HCT116 (cell line): ENCODE data around the gene UCN2. TPM values are rescaled to one million over a fixed set of nuclear protein-coding genes. Genes with fewer than 3 reads are reported as not detected.

Experiments
- ATAC-seq: fragments of 200-7000 bp; cut with Tn5 transposase; 2 replicates; pipeline ENCODE4 v1.9.1; 2020; ENCODE audit warnings: mild to moderate bottlenecking, moderate library complexity
- BruUV-seq: library from RNA; stranded (reverse); fragments of 400-500 nt; replicated peaks from 2 replicates; lab custom pipeline; 2021; lab: Mats Ljungman, UMichigan
- CTCF ChIA-PET: fragments of 300-600 bp; sonication (Branson Sonifier 250); formaldehyde crosslinking; loops from one replicate; lab custom pipeline; 2021; ENCODE audit warnings: antibody characterized with exemption; lab: Charles Lee
- POLR2A ChIA-PET: fragments of 300-600, 350-600 bp; sonication (Branson Sonifier 250); formaldehyde crosslinking; loops from one replicate; lab custom pipeline; 2021; ENCODE audit warnings: antibody characterized with exemption; lab: Charles Lee
- RAD21 ChIA-PET, 2 experiments: fragments of 300-600 bp; sonication (Branson Sonifier 250); formaldehyde crosslinking; loops; one replicate each; lab custom pipeline; 2023; ENCODE audit warnings: low total read pairs in 2 of 2; ENCODE audit not compliant: uncharacterized antibody in 2 of 2, unreplicated experiment in 2 of 2, low non-redundant PET in 1 of 2; lab: Charles Lee
- DNase-seq: peaks from one replicate; pipeline ENCODE4 v3.0.0-alpha.2; 2010; ENCODE audit warnings: low read depth, low spot score
- H2AFZ ChIP-seq: fragments of 200-600 bp; shearing (Covaris generic), sonication (generic); 2 replicates; pipeline ENCODE4 v1.6.1; 2017; ENCODE audit warnings: low read depth, mixed run types, mixed read lengths, antibody characterized with exemption, low read length; ENCODE audit not compliant: poor library complexity, severe bottlenecking
- H3K27ac ChIP-seq: 2 replicates; pipeline ENCODE4 v1.5.1; 2012; ENCODE audit warnings: low read depth, low read length
- H3K27me3 ChIP-seq: fragments of 200-600 bp; sonication (generic); 2 replicates; pipeline ENCODE4 v1.6.1; 2016; ENCODE audit warnings: mixed run types, low read length, mixed read lengths; ENCODE audit not compliant: insufficient read depth
- H3K36me3 ChIP-seq, 2 experiments: fragments of 200-500 bp in 1 of 2; fragments of 200-600 bp in 1 of 2; sonication (Bioruptor generic) in 1 of 2; sonication (generic) in 1 of 2; 2 replicates each; pipeline versions ENCODE4 v1.5.1 to v1.6.1; 2014 to 2016; ENCODE audit warnings: low read length in 2 of 2, inconsistent platforms in 1 of 2, mixed read lengths in 1 of 2, mixed run types in 1 of 2; ENCODE audit not compliant: insufficient read depth in 2 of 2, control insufficient read depth in 1 of 2
- H3K4me1 ChIP-seq, 2 experiments: fragments of 200-600 bp in 1 of 2; sonication (generic) in 1 of 2; 2 replicates each; pipeline versions ENCODE4 v1.5.1 to v1.6.1; 2012 to 2017; ENCODE audit warnings: low read length in 2 of 2, inconsistent platforms in 1 of 2, mild to moderate bottlenecking in 1 of 2, mixed read lengths in 1 of 2, mixed run types in 1 of 2, moderate library complexity in 1 of 2; ENCODE audit not compliant: insufficient read depth in 2 of 2, control insufficient read depth in 1 of 2
- H3K4me2 ChIP-seq: fragments of 200-600 bp; sonication (generic); 2 replicates; pipeline ENCODE4 v1.6.1; 2017; ENCODE audit warnings: mixed run types, low read length, mixed read lengths
- H3K4me3 ChIP-seq, 2 experiments: fragments of 200-600 bp in 1 of 2; sonication (generic) in 1 of 2; replicated peaks in 1 of 2; 2 replicates each; pipeline ENCODE4 v1.5.1; 2011 to 2016; ENCODE audit warnings: low read length in 2 of 2, control low read depth in 1 of 2, low read depth in 1 of 2, mild to moderate bottlenecking in 1 of 2, mixed read lengths in 1 of 2, mixed run types in 1 of 2
- H3K79me2 ChIP-seq: fragments of 200-600 bp; sonication (generic); 2 replicates; pipeline ENCODE4 v1.6.1; 2017; ENCODE audit warnings: mild to moderate bottlenecking, mixed run types, low read length, moderate library complexity, mixed read lengths; ENCODE audit not compliant: insufficient read depth
- H3K9ac ChIP-seq: fragments of 200-600 bp; sonication (generic); 2 replicates; pipeline ENCODE4 v1.6.1; 2016; ENCODE audit warnings: low read length, mixed read lengths
- H3K9me2 ChIP-seq: fragments of 200-600 bp; sonication (generic), shearing (Covaris generic); 2 replicates; pipeline ENCODE4 v1.6.1; 2017; ENCODE audit warnings: mixed run types, mild to moderate bottlenecking, moderate library complexity; ENCODE audit not compliant: insufficient read depth
- H3K9me3 ChIP-seq, 2 experiments: fragments of 200-500 bp in 1 of 2; fragments of 200-600 bp in 1 of 2; sonication (Bioruptor generic) in 1 of 2; sonication (generic) in 1 of 2; 2 replicates each; pipeline ENCODE4 v1.6.1; 2014 to 2017; ENCODE audit warnings: low read length in 2 of 2, mixed read lengths in 2 of 2, inconsistent platforms in 1 of 2, low read depth in 1 of 2, mild to moderate bottlenecking in 1 of 2, mixed run types in 1 of 2, moderate library complexity in 1 of 2; ENCODE audit not compliant: control insufficient read depth in 1 of 2, insufficient read depth in 1 of 2
- H4K20me1 ChIP-seq: fragments of 200-600 bp; sonication (generic), shearing (Covaris generic); 2 replicates; pipeline ENCODE4 v1.6.1; 2017; ENCODE audit warnings: mixed run types, mild to moderate bottlenecking, moderate library complexity; ENCODE audit not compliant: insufficient read depth
- CEBPB ChIP-seq: IDR thresholded peaks from 2 replicates; pipeline ENCODE4 v1.6.1; 2012; ENCODE audit warnings: low read depth
- EGR1 ChIP-seq: IDR thresholded peaks from 2 replicates; pipeline ENCODE4 v1.6.1; 2012; ENCODE audit warnings: low read depth
- ELF1 ChIP-seq: IDR thresholded peaks from 2 replicates; pipeline ENCODE4 v1.6.1; 2012; ENCODE audit warnings: low read depth, borderline replicate concordance
- EZH2phosphoT487 ChIP-seq: fragments of 200-600 bp; IDR thresholded peaks from 2 replicates; pipeline ENCODE4 v1.6.1; 2018; ENCODE audit warnings: antibody characterized with exemption, borderline replicate concordance
- FOSL1 ChIP-seq: IDR thresholded peaks from 2 replicates; pipeline ENCODE4 v1.6.1; 2012; ENCODE audit warnings: low read depth
- JUND ChIP-seq: IDR thresholded peaks from 2 replicates; pipeline ENCODE4 v1.6.1; 2012
- MAX ChIP-seq: IDR thresholded peaks from 2 replicates; pipeline ENCODE4 v1.6.1; 2012
- POLR2A ChIP-seq: IDR thresholded peaks from 2 replicates; pipeline ENCODE4 v1.7.0; 2011; ENCODE audit warnings: borderline replicate concordance; ENCODE audit not compliant: insufficient read depth, insufficient read length; ENCODE audit errors: extremely low read depth
- RAD21 ChIP-seq: IDR thresholded peaks from 2 replicates; pipeline ENCODE4 v1.6.1; 2012; ENCODE audit warnings: low read depth, mild to moderate bottlenecking
- SRF ChIP-seq: IDR thresholded peaks from 2 replicates; pipeline ENCODE4 v1.6.1; 2012; ENCODE audit warnings: low read depth
- YY1 ChIP-seq: IDR thresholded peaks from 2 replicates; pipeline ENCODE4 v1.6.1; 2011; ENCODE audit warnings: low read length, low read depth, moderate library complexity, mild to moderate bottlenecking; ENCODE audit not compliant: insufficient replicate concordance; ENCODE audit errors: extremely low read depth
- ZBTB33 ChIP-seq: IDR thresholded peaks from 2 replicates; pipeline ENCODE4 v1.6.1; 2011; ENCODE audit warnings: mild to moderate bottlenecking, low read length, moderate library complexity; ENCODE audit not compliant: insufficient replicate concordance; ENCODE audit errors: extremely low read depth
- ZFX ChIP-seq: fragments of 450-650 bp; IDR thresholded peaks from 2 replicates; pipeline ENCODE4 v1.6.1; 2017
- ZNF274 ChIP-seq: fragments of 200-500 bp; sonication (Bioruptor generic); IDR thresholded peaks from 2 replicates; pipeline ENCODE4 v1.6.1; 2014; ENCODE audit warnings: mild to moderate bottlenecking, low read depth, low read length, inconsistent platforms
- intact Hi-C: fragments of 100-400 bp; cut with micrococcal nuclease; formaldehyde crosslinking; loops from 2 replicates; pipeline ENCODE4 v1.10.0; 2022
- total RNA-seq: library from RNA; stranded (reverse); gene quantifications from one replicate; pipeline ENCODE4 v1.2.1, GENCODE V29; 2021; ENCODE audit not compliant: unreplicated experiment
- TF ChIP-seq, protein P1 (sequence below): IDR thresholded peaks from 2 replicates; pipeline ENCODE4 v1.6.1; 2012
- TF ChIP-seq, protein P2 (sequence below): IDR thresholded peaks from 2 replicates; pipeline ENCODE4 v1.6.1; 2012; ENCODE audit warnings: low read depth
- TF ChIP-seq, protein P3 (sequence below), 3 experiments: fragments of 200-600 bp in 1 of 3; sonication (generic) in 1 of 3; IDR thresholded peaks in 2 of 3; conservative IDR thresholded peaks in 1 of 3; 2 replicates each; pipeline ENCODE4 v1.5.1; 2012 to 2017; ENCODE audit warnings: low read depth in 2 of 3, low read length in 2 of 3, antibody characterized with exemption in 1 of 3, borderline replicate concordance in 1 of 3, control low read depth in 1 of 3, mild to moderate bottlenecking in 1 of 3, mixed read lengths in 1 of 3, mixed run types in 1 of 3, moderate library complexity in 1 of 3; ENCODE audit not compliant: insufficient read depth in 1 of 3

UCN2 gene
- total RNA-seq, 1 experiment from 2014 or later = 1.5 TPM

- H3K9me3 ChIP-seq = no peaks in the 10 kb centered on the region
- peak within 1 kb of the TSS; percentile 72 for H3K27ac ChIP-seq
- intact Hi-C loops = loop anchor here (5.0 kb wide), 1 partner anchor 52 kb away; the partner anchor contains the start of gene PFKFB4
- peak within 1 kb of the TSS; percentile 74 for H2AFZ ChIP-seq
- no peaks in the 10 kb centered on the region for H3K9me2 ChIP-seq
- no peaks in the 10 kb centered on the region for H3K27me3 ChIP-seq
- peak within 1 kb of the TSS; percentile 84 for H3K4me2 ChIP-seq
- H3K4me1 ChIP-seq = peaks cover 2 to 19% of the 10 kb centered on the region in 2 experiments; a peak in 2 of 4 replicates
- peak within 1 kb of the TSS; percentile 92 for H3K9ac ChIP-seq
- DNase-seq = peak; percentile 81
- BruUV-seq = no TSS peak
- CTCF ChIA-PET = interaction anchor here (0.8 to 1.0 kb wide), 2 partner anchors 26 to 208 kb away, joined by 3 read pairs; partner anchors contain the start of gene SLC26A6
- peak; percentile 99 for ATAC-seq
- RAD21 ChIA-PET = no interaction called here
- H4K20me1 ChIP-seq = no peaks in the 10 kb centered on the region
- peaks cover 15 to 32% of the 10 kb centered on the region in 2 experiments; a peak in 3 of 4 replicates for H3K36me3 ChIP-seq
- H3K79me2 ChIP-seq = peaks cover 38% of the 10 kb centered on the region
- peak within 1 kb of the TSS; percentile 81 to 84 for H3K4me3 ChIP-seq
- POLR2A ChIA-PET = interaction anchor here (1.6 kb wide), 1 partner anchor 26 kb away, joined by 3 read pairs; the partner anchor contains the start of gene SLC26A6
- TF ChIP-seq YY1 (peak; percentile 93), ELF1 (no peak), ZBTB33 (no peak), JUND (no peak), EZH2phosphoT487 (no peak), MAX (peak; percentile 33; the same call in 1 of the 2 replicates), ZNF274 (no peak), FOSL1 (no peak), SRF (no peak), POLR2A (peak; percentile 93), RAD21 (peak; percentile 56), CEBPB (no peak), ZFX (peak; percentile 80; the same call in 1 of the 2 replicates), EGR1 (peak; percentile 89)
- TF ChIP-seq, protein P1, sequence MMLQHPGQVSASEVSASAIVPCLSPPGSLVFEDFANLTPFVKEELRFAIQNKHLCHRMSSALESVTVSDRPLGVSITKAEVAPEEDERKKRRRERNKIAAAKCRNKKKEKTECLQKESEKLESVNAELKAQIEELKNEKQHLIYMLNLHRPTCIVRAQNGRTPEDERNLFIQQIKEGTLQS = no peak
- TF ChIP-seq, protein P2, sequence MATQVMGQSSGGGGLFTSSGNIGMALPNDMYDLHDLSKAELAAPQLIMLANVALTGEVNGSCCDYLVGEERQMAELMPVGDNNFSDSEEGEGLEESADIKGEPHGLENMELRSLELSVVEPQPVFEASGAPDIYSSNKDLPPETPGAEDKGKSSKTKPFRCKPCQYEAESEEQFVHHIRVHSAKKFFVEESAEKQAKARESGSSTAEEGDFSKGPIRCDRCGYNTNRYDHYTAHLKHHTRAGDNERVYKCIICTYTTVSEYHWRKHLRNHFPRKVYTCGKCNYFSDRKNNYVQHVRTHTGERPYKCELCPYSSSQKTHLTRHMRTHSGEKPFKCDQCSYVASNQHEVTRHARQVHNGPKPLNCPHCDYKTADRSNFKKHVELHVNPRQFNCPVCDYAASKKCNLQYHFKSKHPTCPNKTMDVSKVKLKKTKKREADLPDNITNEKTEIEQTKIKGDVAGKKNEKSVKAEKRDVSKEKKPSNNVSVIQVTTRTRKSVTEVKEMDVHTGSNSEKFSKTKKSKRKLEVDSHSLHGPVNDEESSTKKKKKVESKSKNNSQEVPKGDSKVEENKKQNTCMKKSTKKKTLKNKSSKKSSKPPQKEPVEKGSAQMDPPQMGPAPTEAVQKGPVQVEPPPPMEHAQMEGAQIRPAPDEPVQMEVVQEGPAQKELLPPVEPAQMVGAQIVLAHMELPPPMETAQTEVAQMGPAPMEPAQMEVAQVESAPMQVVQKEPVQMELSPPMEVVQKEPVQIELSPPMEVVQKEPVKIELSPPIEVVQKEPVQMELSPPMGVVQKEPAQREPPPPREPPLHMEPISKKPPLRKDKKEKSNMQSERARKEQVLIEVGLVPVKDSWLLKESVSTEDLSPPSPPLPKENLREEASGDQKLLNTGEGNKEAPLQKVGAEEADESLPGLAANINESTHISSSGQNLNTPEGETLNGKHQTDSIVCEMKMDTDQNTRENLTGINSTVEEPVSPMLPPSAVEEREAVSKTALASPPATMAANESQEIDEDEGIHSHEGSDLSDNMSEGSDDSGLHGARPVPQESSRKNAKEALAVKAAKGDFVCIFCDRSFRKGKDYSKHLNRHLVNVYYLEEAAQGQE = no peak
- TF ChIP-seq, protein P3, sequence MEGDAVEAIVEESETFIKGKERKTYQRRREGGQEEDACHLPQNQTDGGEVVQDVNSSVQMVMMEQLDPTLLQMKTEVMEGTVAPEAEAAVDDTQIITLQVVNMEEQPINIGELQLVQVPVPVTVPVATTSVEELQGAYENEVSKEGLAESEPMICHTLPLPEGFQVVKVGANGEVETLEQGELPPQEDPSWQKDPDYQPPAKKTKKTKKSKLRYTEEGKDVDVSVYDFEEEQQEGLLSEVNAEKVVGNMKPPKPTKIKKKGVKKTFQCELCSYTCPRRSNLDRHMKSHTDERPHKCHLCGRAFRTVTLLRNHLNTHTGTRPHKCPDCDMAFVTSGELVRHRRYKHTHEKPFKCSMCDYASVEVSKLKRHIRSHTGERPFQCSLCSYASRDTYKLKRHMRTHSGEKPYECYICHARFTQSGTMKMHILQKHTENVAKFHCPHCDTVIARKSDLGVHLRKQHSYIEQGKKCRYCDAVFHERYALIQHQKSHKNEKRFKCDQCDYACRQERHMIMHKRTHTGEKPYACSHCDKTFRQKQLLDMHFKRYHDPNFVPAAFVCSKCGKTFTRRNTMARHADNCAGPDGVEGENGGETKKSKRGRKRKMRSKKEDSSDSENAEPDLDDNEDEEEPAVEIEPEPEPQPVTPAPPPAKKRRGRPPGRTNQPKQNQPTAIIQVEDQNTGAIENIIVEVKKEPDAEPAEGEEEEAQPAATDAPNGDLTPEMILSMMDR (IDR thresholded peaks at IDR 0.05 in 2 of 3, conservative IDR thresholded peaks at IDR 0.05 in 1 of 3; ENCODE audit: borderline replicate concordance in 1 of 3, insufficient read depth in 1 of 3, low read depth in 2 of 3, low read length in 2 of 3) = peak; percentile 44 to 61 (median 53); a peak in 5 of 6 replicates
These were observed 45.8 kb upstream of the UCN2 start, which contains the start of gene UQCRC1 for GRCh38 chr3:48609088-48610005. TSS of gene UQCRC1 (minus strand) at chr3:48609646. CDS start at chr3:48609620, 26 bp downstream.
